ENCODE data around the gene BMP3. TPM values are rescaled to one million over a fixed set of nuclear protein-coding genes. Genes with fewer than 3 reads are reported as not detected.

Gene BMP3
- total and polyA plus RNA-seq, 2 donors (not counting 3 experiments of a cell fraction or from before 2014, with no cell fraction given) = not detected

GRCh38 chr4:81058621-81059020 lies 28.1 kb downstream of the BMP3 start:
- DNase-seq (ENCODE audit: low read depth, low spot score) (no peak), FAIRE-seq (no peak)
- Histone ChIP-seq H3K27ac (ENCODE audit: insufficient read depth, low read depth, low read length) (no peak overlapping the region), H3K27me3 (ENCODE audit: control insufficient read depth in 2 of 2, insufficient read depth in 2 of 2, low read length in 2 of 2) (no peaks in the 10 kb centered on the region), H3K9me3 (replicated peaks; ENCODE audit: control insufficient read depth, insufficient read depth, low read length) (no peaks in the 10 kb centered on the region), H4K20me1 (replicated peaks; ENCODE audit: control insufficient read depth, extremely low read depth, insufficient read depth, low read length) (no peaks in the 10 kb centered on the region), H3K9ac (replicated peaks; ENCODE audit: extremely low read depth, insufficient read depth, low read length) (no peak overlapping the region), H3K79me2 (ENCODE audit: control insufficient read depth, insufficient read depth, low read length) (no peaks in the 10 kb centered on the region), H3K36me3 (ENCODE audit: control insufficient read depth in 2 of 2, extremely low read depth in 1 of 2, insufficient read depth in 2 of 2, low read length in 2 of 2) (no peaks in the 10 kb centered on the region), H3K9me1 (replicated peaks; ENCODE audit: control insufficient read depth, extremely low read depth, insufficient read depth, low read length) (no peaks in the 10 kb centered on the region), H2AFZ (ENCODE audit: low read depth, low read length) (no peak overlapping the region), H3K4me3 (replicated peaks in 1 of 3; ENCODE audit: insufficient read depth in 1 of 3, low read depth in 1 of 3, low read length in 3 of 3) (no peak overlapping the region), H3K4me1 (ENCODE audit: control insufficient read depth, extremely low read depth, insufficient read depth, low read length) (no peaks in the 10 kb centered on the region), H3K4me2 (ENCODE audit: insufficient read depth, low read length) (no peak overlapping the region)
- TF ChIP-seq EZH2 (IDR thresholded peaks at IDR 0.05; ENCODE audit: borderline replicate concordance, low read depth, low read length, severe bottlenecking) = no peak
- TF ChIP-seq, protein P1, sequence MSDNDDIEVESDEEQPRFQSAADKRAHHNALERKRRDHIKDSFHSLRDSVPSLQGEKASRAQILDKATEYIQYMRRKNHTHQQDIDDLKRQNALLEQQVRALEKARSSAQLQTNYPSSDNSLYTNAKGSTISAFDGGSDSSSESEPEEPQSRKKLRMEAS (IDR thresholded peaks at IDR 0.05; ENCODE audit: insufficient read depth, insufficient read length) = no peak
- TF ChIP-seq FOS (IDR thresholded peaks at IDR 0.05; ENCODE audit: borderline replicate concordance, insufficient read depth, low read length) = no peak
- no peak for TF ChIP-seq POLR2A (IDR thresholded peaks at IDR 0.05; ENCODE audit: low read depth, low read length)
- TF ChIP-seq GATA2 (IDR thresholded peaks at IDR 0.05; ENCODE audit: insufficient read depth, insufficient read length, low read depth, low read length) = no peak
- TF ChIP-seq JUN (IDR thresholded peaks at IDR 0.05; ENCODE audit: borderline replicate concordance, insufficient read depth, insufficient read length, low read depth) = no peak
- TF ChIP-seq CTCF (IDR thresholded peaks at IDR 0.05; ENCODE audit: extremely low read depth in 1 of 2, insufficient read depth in 1 of 2, low read depth in 1 of 2, low read length in 2 of 2) = no peak
- TF ChIP-seq MYC (IDR thresholded peaks at IDR 0.05; ENCODE audit: low read depth, low read length) = no peak
- no peak for TF ChIP-seq POLR2AphosphoS5 (IDR thresholded peaks at IDR 0.05; ENCODE audit: insufficient read depth, low read depth, low read length)
- POLR2A ChIA-PET = no interaction called here
- dilution Hi-C loops (cut with MboI; ENCODE audit: extremely low pct_ligation_motif_present, low sequenced_read_pairs) = no loop called here
- no TSS peak for BruUV-seq (replicated peaks)
- CTCF ChIA-PET = interaction anchor here (0.8 kb wide), 1 partner anchor 11 kb away, joined by 3 read pairs; no protein-coding TSS in a partner anchor
- intact Hi-C loops (cut with micrococcal nuclease) = no loop called here

All from endothelial cell of umbilical vein (primary cell).